Stimulated activated CD4-positive, alpha-beta T cell treated with anti-CD3 and anti-CD28 coated beads, Interleukin-12 subunit alpha, Interleukin-12 subunit beta, amount 100 ng/mL, for 4 hours (primary cell): ENCODE measurements around the gene ATP2A3.
A peak's percentile ranks its signal among the peaks of the same experiment; 100 is the strongest.
"Not testable (repeated sequence)": the region's sequence is repeated elsewhere in the genome, so short reads cannot be mapped to it uniquely, and the experiment has no call there.

ENCODE experiments used
- DNase-seq: peaks from one replicate; pipeline ENCODE4 v3.0.0-alpha.2; 2020

Gene ATP2A3

DNA sequence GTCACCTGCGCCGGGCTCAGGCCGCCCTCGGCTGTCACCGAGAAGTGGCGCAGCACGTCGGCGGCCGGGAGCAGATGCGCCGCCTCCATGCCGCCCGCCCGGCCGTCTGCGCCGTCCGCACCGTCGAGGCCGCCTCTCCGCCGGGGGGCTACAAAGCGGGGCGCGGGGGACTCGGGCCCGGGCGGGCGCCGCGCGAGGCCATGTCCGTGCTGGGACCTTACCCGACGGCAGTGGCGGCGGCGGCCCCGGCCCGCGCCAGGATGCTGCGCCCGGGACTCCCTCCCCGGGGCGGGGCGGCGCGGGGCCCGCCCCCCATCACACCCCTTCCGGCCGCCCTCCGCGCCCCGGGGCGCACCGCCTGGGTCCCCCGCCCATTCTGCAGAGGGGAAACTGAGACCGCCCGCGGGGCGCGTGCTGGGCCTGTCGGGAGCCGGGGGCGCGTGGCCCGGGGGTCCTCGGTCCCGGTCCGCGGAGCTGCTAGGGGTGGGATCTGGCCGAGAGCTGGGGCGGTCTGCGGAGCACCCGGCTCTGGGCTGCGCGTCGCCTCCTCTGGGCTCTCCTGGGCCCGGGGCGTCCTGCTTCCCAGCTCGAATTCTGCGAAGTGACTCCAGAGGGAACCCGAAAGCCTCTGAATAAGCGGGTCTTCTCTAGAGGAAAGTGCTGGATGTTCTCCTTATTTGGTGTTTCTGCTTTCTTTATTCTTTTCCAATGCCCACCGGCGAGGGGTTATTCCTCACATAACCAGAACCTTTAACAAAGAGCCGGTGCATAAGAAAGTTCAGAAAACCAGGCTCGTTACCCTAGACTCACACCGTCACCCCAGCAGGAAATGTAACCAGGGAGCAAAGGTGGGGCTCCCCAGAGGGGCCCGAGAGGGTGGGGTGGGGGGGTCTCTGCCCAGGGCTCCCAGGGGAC is at the start of gene ATP2A3:
ATP2A3 (minus strand) TSS at position 235 of the 915 bp plus-strand sequence; CDS start at position 89, 146 bp downstream.
- peak; percentile 69 for DNase-seq

DNA sequence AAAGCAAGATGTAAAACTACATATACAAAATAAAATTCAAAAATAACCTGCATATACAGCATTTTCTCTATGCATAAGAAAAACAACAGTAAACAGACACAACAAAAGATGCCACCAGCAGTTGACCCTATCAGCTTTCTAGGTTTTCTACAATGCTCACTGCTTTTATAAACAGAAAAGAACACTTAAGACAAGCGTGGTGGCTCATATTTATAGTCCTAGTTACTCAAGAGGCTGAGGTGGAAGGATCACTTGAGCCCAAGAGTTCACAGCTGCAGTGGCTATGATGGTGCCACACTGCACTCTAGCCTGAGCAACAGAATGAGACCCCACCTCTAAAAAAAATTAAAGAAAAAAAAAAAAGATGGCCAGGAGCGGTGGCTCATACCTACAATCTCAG is 46.5 kb upstream of the ATP2A3 start:
- no peak for DNase-seq

GRCh38 chr17:4009186-4009785 is 45.0 kb upstream of the ATP2A3 start:
- no peak for DNase-seq

DNA sequence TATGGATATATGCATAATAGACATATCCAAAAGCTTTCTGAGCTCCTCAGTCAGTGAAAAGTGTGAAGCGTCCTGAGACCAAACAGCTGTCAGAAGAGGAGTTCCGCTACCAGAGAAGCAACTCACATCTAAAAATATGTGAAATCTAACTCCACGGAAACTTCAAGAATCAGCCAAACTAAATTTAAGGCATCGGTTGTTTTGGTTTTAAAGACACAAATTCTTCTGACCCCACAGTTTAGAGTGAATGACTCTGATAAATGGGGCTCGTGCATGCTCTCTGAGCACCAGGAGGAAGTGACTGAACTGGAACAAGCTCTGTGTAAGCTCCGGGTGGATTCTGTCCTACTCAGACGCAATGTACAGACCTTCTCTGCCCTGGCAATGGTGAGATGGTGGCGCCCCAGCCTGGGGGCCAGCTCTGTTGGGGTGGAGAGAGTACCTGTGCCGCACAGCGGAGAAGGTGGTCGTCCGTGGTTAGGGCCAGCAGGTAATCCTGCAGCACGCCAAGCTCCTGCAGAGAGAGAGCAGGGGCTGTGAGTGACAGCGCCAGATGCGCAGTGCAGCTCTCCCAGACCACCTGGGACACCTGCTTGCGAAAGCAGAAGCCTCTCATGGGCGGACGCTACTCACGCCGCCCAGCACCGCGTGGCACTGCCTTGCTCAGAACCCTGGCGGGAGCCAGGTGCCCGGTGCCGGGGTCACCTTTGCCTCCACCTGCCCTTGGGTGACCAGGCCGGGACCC is 44.4 kb upstream of the ATP2A3 start:
- no peak for DNase-seq

DNA sequence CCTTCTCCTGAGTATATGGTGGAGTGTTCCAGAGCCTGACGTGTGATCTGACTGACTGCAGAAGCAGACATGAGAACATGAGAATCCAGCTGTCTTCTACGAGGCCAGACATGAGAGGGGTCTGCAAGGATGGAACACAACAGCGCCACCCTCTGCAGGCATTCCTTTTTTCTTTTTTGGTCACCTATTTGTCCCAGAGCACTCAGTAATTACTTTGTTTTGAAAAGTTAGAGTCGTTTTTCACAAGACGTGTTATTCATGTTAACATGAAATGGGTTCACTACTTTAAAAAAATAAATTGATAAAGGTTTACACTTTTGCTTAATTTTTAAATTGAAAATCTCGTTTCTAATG is 43.8 kb upstream of the ATP2A3 start:
- no peak for DNase-seq

DNA sequence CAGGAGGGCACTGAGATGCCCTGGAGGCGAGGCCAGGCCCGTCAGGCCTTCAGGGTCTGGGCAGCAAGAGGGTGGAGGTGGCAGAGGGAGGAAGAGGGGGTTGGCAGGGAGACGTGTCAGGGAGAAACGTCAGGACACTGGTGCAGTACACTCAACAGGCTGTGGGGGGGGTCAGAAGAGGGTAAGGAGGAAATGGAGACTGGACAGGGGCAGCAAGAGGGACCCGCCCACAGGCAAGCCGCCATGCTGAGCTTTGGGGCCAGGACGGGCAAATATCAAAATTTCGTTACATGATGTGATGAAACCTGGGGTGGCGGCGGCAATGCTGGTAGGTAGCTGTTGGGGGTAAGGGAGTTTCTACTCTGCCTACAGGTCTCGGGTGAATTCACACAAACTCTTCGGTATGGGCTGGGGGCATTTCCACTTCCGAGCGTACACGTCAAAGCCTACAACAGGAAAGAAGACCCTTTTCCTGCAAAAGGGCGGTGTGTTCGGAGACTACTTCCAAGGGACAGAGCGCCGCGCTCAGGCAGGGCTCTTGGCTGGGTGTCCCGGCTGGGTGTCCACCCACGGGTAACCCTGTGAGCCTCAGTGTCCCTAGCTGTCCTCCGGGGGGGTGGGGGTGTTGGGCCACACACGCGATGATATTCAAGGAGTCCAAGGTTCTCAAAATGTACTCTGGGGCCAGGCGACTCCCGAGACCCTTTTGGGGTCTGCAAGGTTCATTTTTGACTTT is 43.3 kb upstream of the ATP2A3 start:
- DNase-seq: no peak

- no peak for DNase-seq
Observed at GRCh38 chr17:4006745-4007211, 42.5 kb upstream of the ATP2A3 start.

GRCh38 chr17:4006165-4006589 is 41.9 kb upstream of the ATP2A3 start:
- no peak for DNase-seq

DNA sequence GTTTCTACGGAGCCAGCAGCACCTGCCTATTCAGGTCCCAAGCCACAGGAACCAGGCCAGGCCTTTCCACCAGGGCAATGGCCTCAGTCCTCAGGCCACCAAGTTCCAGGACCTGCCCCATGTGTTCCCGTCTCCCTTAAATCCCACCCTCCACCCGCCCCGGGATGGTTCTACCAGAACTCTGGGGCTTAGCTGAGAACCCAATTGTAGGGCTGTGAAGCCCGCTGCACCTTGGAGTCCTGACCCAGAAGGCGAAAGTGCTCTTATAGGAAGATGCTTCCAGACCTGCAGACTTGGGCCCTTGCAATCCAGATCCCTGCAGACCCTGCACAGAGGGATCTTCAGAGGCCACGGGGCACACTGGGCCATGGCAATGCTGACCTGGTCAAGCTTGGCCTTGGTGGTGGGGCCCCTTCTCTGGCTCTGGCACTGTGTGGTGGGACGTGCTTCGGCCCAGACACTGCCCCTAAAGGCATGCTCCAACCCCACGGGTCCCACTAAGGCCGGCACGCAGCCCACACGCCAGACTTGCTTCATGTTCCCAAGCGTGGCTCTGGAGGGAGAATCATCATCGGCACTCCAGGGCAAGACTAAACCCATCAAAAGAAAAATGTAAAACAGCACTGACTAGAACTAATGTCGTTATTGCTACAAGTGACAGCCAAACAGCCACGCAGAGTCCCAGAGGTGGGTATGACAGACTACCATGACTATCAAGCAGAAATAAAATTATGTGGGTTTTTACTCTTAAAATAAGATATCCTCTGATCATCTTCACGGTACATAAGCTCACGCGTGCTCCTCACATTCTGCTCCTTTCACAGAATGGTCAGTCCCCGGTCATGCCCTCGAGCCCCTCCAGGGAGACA is 41.3 kb upstream of the ATP2A3 start:
- no peak for DNase-seq

GRCh38 chr17:4004517-4005295 is 40.5 kb upstream of the ATP2A3 start:
- DNase-seq: peak; percentile 56

DNA sequence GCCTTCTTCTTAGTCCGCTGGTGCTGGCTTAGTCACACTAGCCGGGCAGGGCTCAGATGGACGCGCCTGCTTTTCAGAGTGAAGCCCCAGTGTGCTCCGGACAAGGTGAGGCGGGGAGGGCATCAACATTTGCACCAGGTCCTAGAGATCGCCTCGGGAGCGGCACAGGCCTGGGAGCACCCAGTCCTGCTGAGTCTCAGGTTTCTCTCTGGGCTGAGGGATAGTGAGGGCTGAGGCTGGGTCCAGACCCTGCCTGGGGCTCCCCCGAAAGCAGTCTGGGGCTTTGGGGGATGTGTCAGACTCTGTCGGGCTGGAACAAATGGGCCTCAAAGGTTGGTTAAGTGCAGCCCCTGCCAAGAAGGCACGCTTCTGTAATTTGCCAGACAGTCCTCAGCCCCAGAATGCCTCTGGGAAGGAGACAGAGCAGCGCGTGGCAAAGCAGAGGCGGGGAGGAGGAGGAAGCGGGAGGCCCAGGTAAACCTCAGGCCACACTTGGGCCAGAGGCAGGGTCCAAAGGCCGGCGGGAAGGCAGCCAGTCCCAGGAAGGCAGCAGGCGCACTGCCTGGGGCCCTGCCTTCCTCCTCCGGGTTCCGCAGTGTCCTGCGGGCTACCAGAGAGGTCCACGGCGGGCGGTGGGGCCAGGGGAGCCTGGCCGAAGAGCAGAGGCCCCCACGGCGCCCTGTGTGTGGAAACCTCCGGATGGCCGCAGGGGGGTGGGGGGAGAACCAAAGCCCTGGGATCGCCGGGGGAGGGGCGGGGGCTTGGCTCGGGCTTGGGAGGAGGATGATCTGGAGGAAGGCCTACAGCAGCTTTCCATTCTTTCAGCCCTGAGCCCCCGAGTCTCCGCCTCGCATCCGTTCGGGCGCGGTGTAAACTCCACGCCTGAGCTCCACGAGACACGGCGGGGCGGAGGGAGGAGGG is 39.5 kb upstream of the ATP2A3 start:
- DNase-seq: no peak

DNA sequence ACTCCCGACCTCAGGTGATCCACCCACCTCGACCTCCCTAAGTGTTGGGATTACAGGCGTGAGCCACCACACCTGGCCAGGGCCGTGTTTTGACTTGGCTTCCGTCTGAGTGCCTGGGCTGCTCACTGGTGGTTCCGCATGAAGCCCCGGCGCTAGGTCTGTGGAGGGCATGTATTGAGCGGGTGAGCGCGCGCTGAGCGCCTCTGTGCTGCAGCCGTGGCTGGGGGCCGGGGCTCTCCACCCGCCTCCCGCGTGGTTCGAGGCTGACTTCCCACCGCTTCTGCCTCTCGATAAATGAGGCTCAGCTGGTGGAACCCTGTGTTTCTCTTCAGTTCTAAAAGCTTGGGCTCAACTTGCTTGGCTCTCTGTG is 38.9 kb upstream of the ATP2A3 start:
- no peak for DNase-seq

DNA sequence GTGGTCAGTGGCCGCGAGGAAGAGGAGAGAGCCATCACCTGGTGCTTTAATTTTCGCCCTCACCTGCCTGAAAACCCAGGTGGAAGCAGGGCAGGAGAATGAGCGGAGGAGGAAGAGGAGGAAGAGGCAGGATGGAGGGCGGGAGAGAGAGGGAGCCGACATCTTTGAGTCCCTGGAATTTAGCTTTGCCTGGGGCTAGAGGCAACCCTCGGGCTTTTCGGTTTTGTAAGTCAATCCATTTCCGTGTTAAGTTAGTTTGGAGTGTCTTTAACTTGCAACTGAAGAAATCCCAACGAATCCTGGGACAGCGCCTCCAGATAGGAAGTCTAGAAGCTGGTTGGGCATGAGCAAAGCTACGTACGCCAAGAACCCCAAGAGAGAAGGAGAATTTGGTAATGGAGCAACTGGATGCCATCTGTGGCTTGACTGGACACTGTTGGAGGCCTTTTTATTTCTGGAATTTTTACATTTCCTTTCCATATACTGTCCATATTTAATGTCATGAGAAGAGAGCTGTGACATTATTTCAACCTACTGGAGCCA is 36.9 kb upstream of the ATP2A3 start:
- DNase-seq: no peak

- no peak for DNase-seq
Observed at GRCh38 chr17:3998436-3998835, 34.2 kb upstream of the ATP2A3 start.

DNA sequence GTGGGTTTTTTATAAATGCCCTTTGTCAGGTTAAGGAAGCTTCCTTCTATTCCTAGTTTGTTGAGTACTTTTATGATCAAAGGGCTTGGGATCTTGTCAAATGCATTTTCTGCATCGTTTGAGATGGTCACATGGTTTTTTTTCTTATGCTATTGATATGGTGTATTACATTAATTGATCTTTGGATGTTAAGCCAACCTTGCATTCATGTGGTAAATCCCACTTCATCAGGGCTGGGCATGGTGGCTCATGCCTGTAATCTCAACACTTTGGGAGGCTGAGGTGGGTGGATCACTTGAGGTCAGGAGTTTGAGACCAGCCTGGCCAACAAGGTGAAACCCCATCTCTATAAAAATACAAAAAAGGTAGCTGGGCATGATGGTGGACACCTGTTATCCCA is 30.8 kb upstream of the ATP2A3 start:
- DNase-seq: no peak

- no peak for DNase-seq
Observed at GRCh38 chr17:3994221-3994576, 30.0 kb upstream of the ATP2A3 start.

DNA sequence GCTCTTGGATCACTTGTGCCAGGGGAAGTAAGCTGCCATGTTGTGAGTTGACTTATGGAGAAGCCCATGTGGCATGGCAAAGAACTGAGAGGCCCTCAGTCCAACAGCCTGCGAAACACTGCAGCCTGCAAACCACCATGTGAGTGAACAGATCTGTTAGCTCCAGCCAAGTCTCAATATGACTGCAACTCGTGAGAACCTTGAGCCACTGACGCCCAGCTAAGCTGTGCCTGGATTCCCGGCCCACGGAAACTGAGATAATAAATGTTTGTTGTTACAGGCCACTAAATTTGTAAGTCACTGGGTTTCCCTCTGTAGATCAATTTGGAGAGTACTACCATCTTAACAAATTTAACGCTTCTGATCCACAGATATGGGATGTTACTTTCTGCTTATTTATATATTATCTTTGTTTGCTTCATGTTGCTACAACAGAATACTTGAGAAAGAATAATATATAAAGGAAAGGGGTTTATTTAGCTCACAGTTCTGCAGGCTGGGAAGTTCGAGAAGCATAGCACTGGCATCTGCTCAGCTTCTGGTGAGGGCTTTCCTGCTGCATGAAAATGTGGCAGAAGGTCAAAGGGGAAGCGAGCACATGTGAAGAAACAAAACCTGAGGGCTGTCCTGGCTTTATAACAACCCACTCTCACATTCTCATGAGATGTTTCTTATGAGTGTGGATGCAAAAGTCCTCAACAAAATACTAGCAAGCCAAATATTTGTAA is 29.4 kb upstream of the ATP2A3 start:
- DNase-seq: no peak

DNA sequence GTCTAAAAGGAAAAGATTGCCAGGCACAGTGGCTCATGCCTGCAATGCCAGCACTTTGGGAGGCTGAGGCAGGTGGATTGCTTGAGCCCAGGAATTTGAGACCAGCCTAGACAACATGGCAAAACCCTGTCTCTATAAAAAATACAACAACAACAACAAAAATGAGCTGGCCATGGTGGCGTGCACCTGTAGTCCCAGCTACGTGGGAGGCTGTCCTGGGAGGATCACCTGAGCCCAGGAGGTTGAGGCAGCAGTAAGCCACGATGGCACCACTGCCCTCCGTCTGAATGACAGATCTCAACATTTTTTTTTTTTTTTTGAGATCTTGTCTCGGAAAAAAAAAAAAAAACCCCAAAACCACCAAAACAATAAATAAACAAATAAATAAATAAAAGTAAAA is 28.1 kb upstream of the ATP2A3 start:
- DNase-seq: no peak

DNA sequence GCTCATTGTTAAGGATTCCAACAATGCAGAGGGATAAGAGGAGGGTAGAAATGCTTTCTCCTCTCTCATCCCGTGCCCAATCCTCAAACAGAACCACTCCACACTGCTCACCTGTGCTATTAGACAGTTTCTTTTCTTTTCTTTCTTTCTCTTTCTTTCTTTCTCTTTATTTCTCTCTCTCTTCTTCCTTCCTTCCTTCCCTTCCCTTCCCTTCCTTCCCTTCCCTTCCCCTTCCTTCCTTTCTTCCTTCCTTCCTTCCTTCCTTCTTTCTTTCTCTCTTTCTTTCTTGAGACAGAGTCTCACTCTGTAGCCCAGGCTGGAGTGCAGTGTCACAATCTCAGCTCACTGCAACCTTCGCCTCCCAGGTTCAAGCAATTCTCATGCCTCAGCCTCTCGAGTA is 27.5 kb upstream of the ATP2A3 start:
- DNase-seq: not testable (repeated sequence)
